Muscle layer of duodenum (tissue), 2 donors: Measurements from ENCODE around the gene TMEM54.

Source experiments
- H3K27ac ChIP-seq: one replicate; pipeline ENCODE4 v1.7.0; 2013; ENCODE audit warnings: mild to moderate bottlenecking, low read length
- H3K27me3 ChIP-seq: one replicate; pipeline ENCODE4 v1.7.0; 2013; ENCODE audit warnings: low read depth, mild to moderate bottlenecking, control low read depth, low read length
- H3K36me3 ChIP-seq, 2 donors: one replicate each; pipeline ENCODE4 v1.7.0; 2013; ENCODE audit warnings: low read length in 2 of 2, control low read depth in 1 of 2, mild to moderate bottlenecking in 1 of 2; ENCODE audit not compliant: insufficient read depth in 2 of 2, control insufficient read depth in 1 of 2
- H3K4me1 ChIP-seq, 2 donors: one replicate each; pipeline ENCODE4 v1.7.0; 2013; ENCODE audit warnings: low read length in 2 of 2, mild to moderate bottlenecking in 2 of 2, control low read depth in 1 of 2, moderate library complexity in 1 of 2; ENCODE audit not compliant: insufficient read depth in 2 of 2, control insufficient read depth in 1 of 2
- H3K4me3 ChIP-seq, 2 donors: one replicate each; pipeline ENCODE4 v1.7.0; 2013; ENCODE audit warnings: low read length in 2 of 2, low read depth in 1 of 2, mild to moderate bottlenecking in 1 of 2
- H3K9me3 ChIP-seq, 2 donors: one replicate each; pipeline ENCODE4 v1.7.0; 2013; ENCODE audit warnings: low read length in 2 of 2, control low read depth in 1 of 2, mild to moderate bottlenecking in 1 of 2; ENCODE audit not compliant: control insufficient read depth in 1 of 2
- donor health status: healthy.

Gene TMEM54

GRCh38 chr1:32892368-32893197 lies 8.6 kb downstream of the TMEM54 start:
- H3K4me3 ChIP-seq = peak overlapping the region; percentile 21 to 53
- no peaks in the 10 kb centered on the region for H3K36me3 ChIP-seq
- no peak overlapping the region for H3K27ac ChIP-seq
- H3K4me1 ChIP-seq = peaks cover 0 to 17% of the 10 kb centered on the region in 2 donors
- peaks cover 16% of the 10 kb centered on the region for H3K27me3 ChIP-seq
- H3K9me3 ChIP-seq = no peaks in the 10 kb centered on the region

DNA sequence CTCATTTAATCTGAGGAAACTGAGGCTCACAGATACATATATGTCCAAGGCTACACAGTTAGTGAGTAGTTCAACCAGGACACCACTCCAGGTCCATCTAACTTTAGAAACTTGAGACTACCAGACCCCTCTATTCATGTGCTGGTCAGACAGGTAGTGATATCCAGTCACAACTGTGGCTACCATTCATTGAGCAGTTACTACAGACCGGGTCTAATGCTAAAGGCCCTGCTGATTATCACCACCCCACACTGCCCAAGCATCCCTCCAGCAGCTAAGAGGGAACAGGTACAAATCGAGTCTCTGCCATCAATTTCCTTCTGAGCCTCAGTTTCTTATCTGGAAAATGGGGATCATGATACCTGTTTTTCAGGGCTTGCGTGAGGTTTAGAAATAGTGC lies 9.6 kb downstream of the TMEM54 start:
- H3K27me3 ChIP-seq = peaks cover 25% of the 10 kb centered on the region

DNA sequence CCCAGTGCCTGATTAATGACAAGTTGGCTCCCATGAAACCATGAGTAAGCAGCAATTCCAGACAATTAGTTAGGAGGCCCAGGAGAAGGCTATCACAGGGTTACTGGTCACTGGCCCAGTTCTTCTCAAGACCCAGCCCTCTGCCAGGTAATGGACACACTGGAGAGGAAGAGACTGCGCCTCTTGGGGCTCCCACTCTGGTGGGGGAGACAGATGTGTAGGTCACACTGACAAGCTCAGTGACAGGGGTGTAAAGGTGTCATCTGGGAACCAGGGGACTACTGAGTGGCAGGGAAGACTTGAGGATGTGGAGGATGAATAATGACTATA lies 10.0 kb downstream of the TMEM54 start:
- Histone ChIP-seq H3K27me3 (peaks cover 25% of the 10 kb centered on the region), H3K4me3 (no peak overlapping the region), H3K9me3 (no peaks in the 10 kb centered on the region), H3K36me3 (no peaks in the 10 kb centered on the region), H3K27ac (no peak overlapping the region), H3K4me1 (peaks cover 0 to 22% of the 10 kb centered on the region in 2 donors)

More for the DNA sequence above, 9.6 kb downstream of the TMEM54 start:
- no peaks in the 10 kb centered on the region for H3K36me3 ChIP-seq
- H3K9me3 ChIP-seq = no peaks in the 10 kb centered on the region
- no peak overlapping the region for H3K27ac ChIP-seq
- H3K4me1 ChIP-seq = peaks cover 0 to 18% of the 10 kb centered on the region in 2 donors
- H3K4me3 ChIP-seq = no peak overlapping the region

DNA sequence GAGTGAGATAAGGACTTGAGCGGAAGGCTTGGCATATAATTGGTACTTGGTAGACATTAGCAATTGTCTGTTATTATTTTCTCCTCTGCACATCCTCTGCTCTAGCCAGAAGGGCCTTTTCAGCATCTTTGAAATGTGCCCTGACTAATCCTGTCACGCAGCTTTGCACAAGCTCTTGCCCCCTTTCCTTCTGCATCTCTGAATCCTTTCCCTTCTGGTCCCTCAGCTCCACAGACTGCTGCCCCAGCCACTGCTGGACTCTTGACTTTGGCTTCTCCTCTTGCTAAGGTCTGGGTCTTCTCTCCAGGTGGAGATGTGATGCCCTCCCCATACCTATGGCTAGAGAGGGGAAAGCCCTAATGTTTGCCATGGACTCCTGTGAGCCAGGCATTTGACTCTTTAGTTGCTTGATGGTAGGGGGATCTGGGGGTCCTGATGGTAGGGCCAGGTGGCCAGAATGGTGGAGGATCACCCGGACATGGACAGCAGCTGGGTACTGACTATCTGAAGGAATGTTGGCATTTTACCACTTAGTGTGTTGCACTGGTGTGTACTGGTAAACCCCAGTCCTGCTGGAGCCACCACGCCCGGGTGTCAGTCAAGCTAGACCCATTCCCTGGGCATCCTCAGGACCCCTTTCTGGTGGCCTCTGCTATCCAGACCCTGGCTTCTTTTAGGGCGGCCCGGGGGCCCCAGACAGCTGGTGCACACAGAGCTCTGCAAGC lies 10.5 kb downstream of the TMEM54 start:
- Histone ChIP-seq H3K4me3 (no peak overlapping the region), H3K36me3 (no peaks in the 10 kb centered on the region), H3K27ac (no peak overlapping the region), H3K9me3 (no peaks in the 10 kb centered on the region), H3K4me1 (peaks cover 0 to 27% of the 10 kb centered on the region in 2 donors), H3K27me3 (peaks cover 28% of the 10 kb centered on the region)

DNA sequence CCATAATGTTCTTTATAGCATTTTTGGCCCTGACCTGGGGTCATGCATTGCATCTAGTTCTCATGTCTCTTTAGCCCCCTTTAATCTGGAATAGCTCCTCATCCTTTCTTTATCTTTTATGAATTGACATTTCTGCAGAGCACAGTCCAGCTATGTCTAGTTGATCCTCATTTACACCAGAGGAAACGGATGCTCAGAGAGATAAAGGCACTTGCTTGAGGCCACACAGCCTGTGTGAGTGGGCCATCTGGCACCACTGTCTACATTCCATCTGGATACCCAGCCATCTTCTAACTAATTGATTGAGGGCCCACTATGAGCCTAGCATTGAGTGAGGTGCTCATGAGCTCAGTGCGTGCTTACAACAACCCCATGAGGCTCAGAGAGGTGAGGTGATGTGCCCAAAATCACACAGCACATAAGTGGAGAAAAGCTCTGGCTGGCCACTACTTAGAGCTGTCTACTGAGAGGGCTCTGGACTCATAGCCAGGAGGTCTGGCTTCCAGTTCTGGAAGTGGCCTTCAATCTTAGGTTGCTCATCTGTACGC lies 11.4 kb downstream of the TMEM54 start:
- H3K9me3 ChIP-seq = no peaks in the 10 kb centered on the region
- H3K36me3 ChIP-seq = no peaks in the 10 kb centered on the region
- no peak overlapping the region for H3K4me3 ChIP-seq
- no peak overlapping the region for H3K27ac ChIP-seq
- H3K4me1 ChIP-seq = peaks cover 0 to 27% of the 10 kb centered on the region in 2 donors
- peaks cover 35% of the 10 kb centered on the region for H3K27me3 ChIP-seq

DNA sequence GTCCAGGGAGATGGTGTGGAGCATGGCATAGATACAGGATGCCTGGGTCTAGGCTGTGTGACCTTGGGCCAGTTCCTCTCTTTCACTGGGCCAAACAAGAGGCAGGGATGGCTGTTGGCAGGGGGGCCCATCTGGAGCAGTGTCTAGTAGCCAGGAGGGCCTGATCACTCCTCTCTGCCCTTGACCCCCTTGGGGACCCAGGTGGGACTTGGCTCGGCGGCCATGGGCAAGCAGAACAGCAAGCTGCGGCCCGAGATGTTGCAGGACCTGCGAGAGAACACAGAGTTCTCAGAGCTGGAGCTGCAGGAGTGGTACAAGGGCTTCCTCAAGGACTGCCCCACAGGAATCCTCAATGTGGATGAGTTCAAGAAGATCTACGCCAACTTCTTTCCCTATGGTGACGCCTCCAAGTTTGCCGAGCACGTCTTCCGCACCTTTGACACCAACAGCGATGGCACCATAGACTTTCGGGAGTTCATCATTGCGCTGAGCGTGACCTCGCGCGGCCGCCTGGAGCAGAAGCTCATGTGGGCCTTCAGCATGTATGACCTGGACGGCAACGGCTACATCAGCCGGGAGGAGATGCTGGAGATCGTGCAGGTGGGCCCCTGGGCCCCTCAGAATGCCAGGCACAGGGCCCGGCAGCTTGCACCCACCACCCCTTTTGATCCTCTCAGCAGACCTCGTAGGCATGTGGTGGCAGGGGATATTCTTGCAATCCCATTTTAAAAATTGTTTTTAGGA lies 12.3 kb downstream of the TMEM54 start:
- Histone ChIP-seq H3K27me3 (peaks cover 35% of the 10 kb centered on the region), H3K4me3 (no peak overlapping the region), H3K27ac (no peak overlapping the region), H3K9me3 (no peaks in the 10 kb centered on the region), H3K36me3 (no peaks in the 10 kb centered on the region), H3K4me1 (peaks cover 0 to 25% of the 10 kb centered on the region in 2 donors)

DNA sequence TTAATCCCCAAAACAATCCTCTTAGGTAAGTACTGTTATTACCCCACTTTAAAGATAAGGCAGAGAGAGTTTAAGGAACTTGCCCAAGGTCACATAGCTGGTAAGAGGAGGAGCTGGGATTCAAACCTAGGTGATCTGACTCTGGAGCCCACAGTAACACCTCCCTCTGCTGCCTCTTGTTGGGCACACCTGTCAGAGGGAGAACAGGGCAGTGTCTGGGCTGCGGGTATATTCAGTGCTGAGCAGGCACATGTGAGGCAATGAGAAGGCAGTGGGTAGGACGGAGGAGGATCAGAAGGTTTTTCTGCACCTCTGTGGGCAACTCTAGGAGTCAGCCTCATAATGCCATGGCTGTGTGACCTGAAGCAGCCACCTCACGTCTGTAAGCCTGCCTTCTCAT lies 13.1 kb downstream of the TMEM54 start:
- peaks cover 0 to 18% of the 10 kb centered on the region in 2 donors for H3K4me1 ChIP-seq
- H3K27ac ChIP-seq = no peak overlapping the region
- peaks cover 35% of the 10 kb centered on the region for H3K27me3 ChIP-seq
- H3K9me3 ChIP-seq = no peaks in the 10 kb centered on the region
- H3K4me3 ChIP-seq = no peak overlapping the region
- no peaks in the 10 kb centered on the region for H3K36me3 ChIP-seq

GRCh38 chr1:32887623-32888022 lies 13.6 kb downstream of the TMEM54 start:
- H3K36me3 ChIP-seq = no peaks in the 10 kb centered on the region
- no peak overlapping the region for H3K27ac ChIP-seq
- H3K4me1 ChIP-seq = peaks cover 0 to 13% of the 10 kb centered on the region in 2 donors
- H3K27me3 ChIP-seq = peaks cover 35% of the 10 kb centered on the region
- no peaks in the 10 kb centered on the region for H3K9me3 ChIP-seq
- H3K4me3 ChIP-seq = no peak overlapping the region

DNA sequence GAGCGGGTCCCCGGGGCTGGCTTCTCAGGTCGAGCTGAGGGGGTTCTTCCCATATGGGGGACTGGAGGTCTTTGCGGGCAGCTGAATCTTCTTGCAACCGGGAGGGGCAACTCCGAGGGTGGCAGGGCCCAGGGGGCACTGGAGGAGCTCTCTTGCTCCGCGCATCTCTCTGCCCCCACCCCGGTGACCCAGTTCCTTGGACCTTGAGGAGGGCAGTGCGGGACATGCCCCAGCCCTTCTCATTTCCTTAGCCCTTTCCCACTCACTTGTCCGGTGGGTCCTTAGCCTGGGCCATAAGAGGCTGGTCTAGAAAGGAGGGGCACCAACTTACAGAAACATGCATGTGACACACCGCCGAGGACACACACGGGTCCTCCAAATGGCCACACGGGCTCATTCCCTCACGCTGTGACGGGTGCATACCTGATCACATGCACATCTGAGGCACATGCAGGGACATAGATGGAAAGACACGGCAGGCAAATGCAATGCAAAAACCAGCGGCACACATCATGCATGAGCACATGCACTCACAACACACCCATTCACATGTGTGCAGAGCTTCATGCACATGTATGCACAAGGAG lies 14.3 kb downstream of the TMEM54 start:
- Histone ChIP-seq H3K27me3 (peaks cover 35% of the 10 kb centered on the region), H3K4me3 (peak overlapping the region in 1 of 2 donors; percentile 20), H3K36me3 (no peaks in the 10 kb centered on the region), H3K27ac (no peak overlapping the region), H3K4me1 (peaks cover 0 to 13% of the 10 kb centered on the region in 2 donors), H3K9me3 (no peaks in the 10 kb centered on the region)

- H3K27ac ChIP-seq = no peak within 1 kb of the TSS
- H3K4me1 ChIP-seq = peaks cover 0 to 15% of the 10 kb centered on the region in 2 donors
- H3K27me3 ChIP-seq = peaks cover 35% of the 10 kb centered on the region
- H3K9me3 ChIP-seq = no peaks in the 10 kb centered on the region
- H3K4me3 ChIP-seq = peak within 1 kb of the TSS in 1 of 2 donors; percentile 20
- no peaks in the 10 kb centered on the region for H3K36me3 ChIP-seq
Observed at GRCh38 chr1:32886004-32886827, 15.0 kb downstream of the TMEM54 start, which contains the start of gene HPCA. TSS of gene HPCA (plus strand) at chr1:32886491. CDS start at chr1:32888899, 2,408 bp downstream.
